Stimulated activated CD8-positive, alpha-beta memory T cell treated with anti-CD3 and anti-CD28 coated beads, Interleukin-2, amount 100 ng/mL, for 48 hours (primary cell): ENCODE results near the gene TCEA2.
"Not testable (repeated sequence)": the region's sequence is repeated elsewhere in the genome, so short reads cannot be mapped to it uniquely, and the experiment has no call there.

Source experiments
- DNase-seq, 2 donors: peaks; one replicate each; pipeline ENCODE4 v3.0.0-alpha.2; 2020; ENCODE audit warnings: low read depth in 2 of 2

TCEA2 gene

GRCh38 chr20:64108731-64109681, 46.0 kb downstream of the TCEA2 start:
- no peak for DNase-seq

GRCh38 chr20:64109831-64110391, 46.9 kb downstream of the TCEA2 start:
- no peak for DNase-seq

GRCh38 chr20:64110411-64111068, 47.5 kb downstream of the TCEA2 start:
- no peak for DNase-seq

- DNase-seq = no peak
Observed at GRCh38 chr20:64111841-64112641, 49.0 kb downstream of the TCEA2 start.

GRCh38 chr20:64112691-64113443, 49.9 kb downstream of the TCEA2 start:
- no peak for DNase-seq

GRCh38 chr20:64113444-64113775, 50.4 kb downstream of the TCEA2 start:
- no peak for DNase-seq

- DNase-seq = no peak
Observed at GRCh38 chr20:64113796-64114355, 50.9 kb downstream of the TCEA2 start.

- DNase-seq = no peak
Observed at GRCh38 chr20:64114356-64114971, 51.5 kb downstream of the TCEA2 start.

GRCh38 chr20:64115171-64115911, 52.3 kb downstream of the TCEA2 start:
- no peak for DNase-seq

GRCh38 chr20:64116016-64116415, 53.0 kb downstream of the TCEA2 start:
- no peak for DNase-seq

- no peak for DNase-seq
Observed at GRCh38 chr20:64116541-64117431, 53.8 kb downstream of the TCEA2 start.

GRCh38 chr20:64117432-64117777, 54.4 kb downstream of the TCEA2 start:
- not testable (repeated sequence) for DNase-seq

GRCh38 chr20:64119301-64119680, 56.3 kb downstream of the TCEA2 start:
- DNase-seq = no peak

- DNase-seq = no peak
Observed at GRCh38 chr20:64119681-64120341, 56.8 kb downstream of the TCEA2 start.

- no peak for DNase-seq
Observed at GRCh38 chr20:64121586-64121985, 58.6 kb downstream of the TCEA2 start.
